HCT116 (cell line): ENCODE measurements around the gene ATAD1. TPM values are rescaled to one million over a fixed set of nuclear protein-coding genes. Genes with fewer than 3 reads are reported as not detected.

Experiments used
- ATAC-seq: fragments of 200-7000 bp; cut with Tn5 transposase; 2 replicates; pipeline ENCODE4 v1.9.1; 2020; ENCODE audit warnings: mild to moderate bottlenecking, moderate library complexity
- BruUV-seq: library from RNA; stranded (reverse); fragments of 400-500 nt; replicated peaks from 2 replicates; lab custom pipeline; 2021; lab: Mats Ljungman, UMichigan
- CTCF ChIA-PET: fragments of 300-600 bp; sonication (Branson Sonifier 250); formaldehyde crosslinking; loops from one replicate; lab custom pipeline; 2021; ENCODE audit warnings: antibody characterized with exemption; lab: Charles Lee
- POLR2A ChIA-PET: fragments of 300-600, 350-600 bp; sonication (Branson Sonifier 250); formaldehyde crosslinking; loops from one replicate; lab custom pipeline; 2021; ENCODE audit warnings: antibody characterized with exemption; lab: Charles Lee
- RAD21 ChIA-PET, 2 experiments: fragments of 300-600 bp; sonication (Branson Sonifier 250); formaldehyde crosslinking; loops; one replicate each; lab custom pipeline; 2023; ENCODE audit warnings: low total read pairs in 2 of 2; ENCODE audit not compliant: uncharacterized antibody in 2 of 2, unreplicated experiment in 2 of 2, low non-redundant PET in 1 of 2; lab: Charles Lee
- DNase-seq: peaks from one replicate; pipeline ENCODE4 v3.0.0-alpha.2; 2010; ENCODE audit warnings: low read depth, low spot score
- H2AFZ ChIP-seq: fragments of 200-600 bp; shearing (Covaris generic), sonication (generic); 2 replicates; pipeline ENCODE4 v1.6.1; 2017; ENCODE audit warnings: low read depth, mixed run types, mixed read lengths, antibody characterized with exemption, low read length; ENCODE audit not compliant: poor library complexity, severe bottlenecking
- H3K27ac ChIP-seq: 2 replicates; pipeline ENCODE4 v1.5.1; 2012; ENCODE audit warnings: low read depth, low read length
- H3K27me3 ChIP-seq: fragments of 200-600 bp; sonication (generic); 2 replicates; pipeline ENCODE4 v1.6.1; 2016; ENCODE audit warnings: mixed run types, low read length, mixed read lengths; ENCODE audit not compliant: insufficient read depth
- H3K36me3 ChIP-seq, 2 experiments: fragments of 200-500 bp in 1 of 2; fragments of 200-600 bp in 1 of 2; sonication (Bioruptor generic) in 1 of 2; sonication (generic) in 1 of 2; 2 replicates each; pipeline versions ENCODE4 v1.5.1 to v1.6.1; 2014 to 2016; ENCODE audit warnings: low read length in 2 of 2, inconsistent platforms in 1 of 2, mixed read lengths in 1 of 2, mixed run types in 1 of 2; ENCODE audit not compliant: insufficient read depth in 2 of 2, control insufficient read depth in 1 of 2
- H3K4me1 ChIP-seq, 2 experiments: fragments of 200-600 bp in 1 of 2; sonication (generic) in 1 of 2; 2 replicates each; pipeline versions ENCODE4 v1.5.1 to v1.6.1; 2012 to 2017; ENCODE audit warnings: low read length in 2 of 2, inconsistent platforms in 1 of 2, mild to moderate bottlenecking in 1 of 2, mixed read lengths in 1 of 2, mixed run types in 1 of 2, moderate library complexity in 1 of 2; ENCODE audit not compliant: insufficient read depth in 2 of 2, control insufficient read depth in 1 of 2
- H3K4me2 ChIP-seq: fragments of 200-600 bp; sonication (generic); 2 replicates; pipeline ENCODE4 v1.6.1; 2017; ENCODE audit warnings: mixed run types, low read length, mixed read lengths
- H3K4me3 ChIP-seq, 2 experiments: fragments of 200-600 bp in 1 of 2; sonication (generic) in 1 of 2; replicated peaks in 1 of 2; 2 replicates each; pipeline ENCODE4 v1.5.1; 2011 to 2016; ENCODE audit warnings: low read length in 2 of 2, control low read depth in 1 of 2, low read depth in 1 of 2, mild to moderate bottlenecking in 1 of 2, mixed read lengths in 1 of 2, mixed run types in 1 of 2
- H3K79me2 ChIP-seq: fragments of 200-600 bp; sonication (generic); 2 replicates; pipeline ENCODE4 v1.6.1; 2017; ENCODE audit warnings: mild to moderate bottlenecking, mixed run types, low read length, moderate library complexity, mixed read lengths; ENCODE audit not compliant: insufficient read depth
- H3K9ac ChIP-seq: fragments of 200-600 bp; sonication (generic); 2 replicates; pipeline ENCODE4 v1.6.1; 2016; ENCODE audit warnings: low read length, mixed read lengths
- H3K9me2 ChIP-seq: fragments of 200-600 bp; sonication (generic), shearing (Covaris generic); 2 replicates; pipeline ENCODE4 v1.6.1; 2017; ENCODE audit warnings: mixed run types, mild to moderate bottlenecking, moderate library complexity; ENCODE audit not compliant: insufficient read depth
- H3K9me3 ChIP-seq, 2 experiments: fragments of 200-500 bp in 1 of 2; fragments of 200-600 bp in 1 of 2; sonication (Bioruptor generic) in 1 of 2; sonication (generic) in 1 of 2; 2 replicates each; pipeline ENCODE4 v1.6.1; 2014 to 2017; ENCODE audit warnings: low read length in 2 of 2, mixed read lengths in 2 of 2, inconsistent platforms in 1 of 2, low read depth in 1 of 2, mild to moderate bottlenecking in 1 of 2, mixed run types in 1 of 2, moderate library complexity in 1 of 2; ENCODE audit not compliant: control insufficient read depth in 1 of 2, insufficient read depth in 1 of 2
- H4K20me1 ChIP-seq: fragments of 200-600 bp; sonication (generic), shearing (Covaris generic); 2 replicates; pipeline ENCODE4 v1.6.1; 2017; ENCODE audit warnings: mixed run types, mild to moderate bottlenecking, moderate library complexity; ENCODE audit not compliant: insufficient read depth
- ATF3 ChIP-seq: IDR thresholded peaks from 2 replicates; pipeline ENCODE4 v1.6.1; 2012
- CBX3 ChIP-seq: IDR thresholded peaks from 2 replicates; pipeline ENCODE4 v1.6.1; 2012; ENCODE audit warnings: low read depth
- CEBPB ChIP-seq: IDR thresholded peaks from 2 replicates; pipeline ENCODE4 v1.6.1; 2012; ENCODE audit warnings: low read depth
- CTCF ChIP-seq, 3 experiments: fragments of 200-600 bp in 1 of 3; sonication (generic) in 1 of 3; IDR thresholded peaks in 2 of 3; conservative IDR thresholded peaks in 1 of 3; 2 replicates each; pipeline ENCODE4 v1.5.1; 2012 to 2017; ENCODE audit warnings: low read depth in 2 of 3, low read length in 2 of 3, antibody characterized with exemption in 1 of 3, borderline replicate concordance in 1 of 3, control low read depth in 1 of 3, mild to moderate bottlenecking in 1 of 3, mixed read lengths in 1 of 3, mixed run types in 1 of 3, moderate library complexity in 1 of 3; ENCODE audit not compliant: insufficient read depth in 1 of 3
- EGR1 ChIP-seq: IDR thresholded peaks from 2 replicates; pipeline ENCODE4 v1.6.1; 2012; ENCODE audit warnings: low read depth
- ELF1 ChIP-seq: IDR thresholded peaks from 2 replicates; pipeline ENCODE4 v1.6.1; 2012; ENCODE audit warnings: low read depth, borderline replicate concordance
- FOSL1 ChIP-seq: IDR thresholded peaks from 2 replicates; pipeline ENCODE4 v1.6.1; 2012; ENCODE audit warnings: low read depth
- MAX ChIP-seq: IDR thresholded peaks from 2 replicates; pipeline ENCODE4 v1.6.1; 2012
- REST ChIP-seq: IDR thresholded peaks from 2 replicates; pipeline ENCODE4 v1.6.1; 2012; ENCODE audit warnings: low read depth
- SIN3A ChIP-seq: IDR thresholded peaks from 2 replicates; pipeline ENCODE4 v1.6.1; 2012; ENCODE audit warnings: low read depth
- SP1 ChIP-seq: IDR thresholded peaks from 2 replicates; pipeline ENCODE4 v1.6.1; 2012; ENCODE audit warnings: low read depth
- YY1 ChIP-seq: IDR thresholded peaks from 2 replicates; pipeline ENCODE4 v1.6.1; 2011; ENCODE audit warnings: low read length, low read depth, moderate library complexity, mild to moderate bottlenecking; ENCODE audit not compliant: insufficient replicate concordance; ENCODE audit errors: extremely low read depth
- intact Hi-C: fragments of 100-400 bp; cut with micrococcal nuclease; formaldehyde crosslinking; loops from 2 replicates; pipeline ENCODE4 v1.10.0; 2022
- total RNA-seq: library from RNA; stranded (reverse); gene quantifications from one replicate; pipeline ENCODE4 v1.2.1, GENCODE V29; 2021; ENCODE audit not compliant: unreplicated experiment

The ATAD1 gene
- total RNA-seq, 1 experiment from 2014 or later = 66.4 TPM

- TF ChIP-seq CTCF (IDR thresholded peaks at IDR 0.05 in 2 of 3, conservative IDR thresholded peaks at IDR 0.05 in 1 of 3; ENCODE audit: borderline replicate concordance in 1 of 3, insufficient read depth in 1 of 3, low read depth in 2 of 3, low read length in 2 of 3) (no peak), ATF3 (no peak), CBX3 (no peak), EGR1 (no peak), REST (no peak), FOSL1 (no peak)
- TF ChIP-seq, all 23 proteins: peak for 0
Measured at GRCh38 chr10:87767253-87767652, 50.8 kb downstream of the ATAD1 start (continued).

GRCh38 chr10:87765666-87766376 lies 52.2 kb downstream of the ATAD1 start:
- Histone ChIP-seq H2AFZ (no peak overlapping the region), H3K27ac (no peak overlapping the region), H3K4me2 (no peak overlapping the region), H3K9me3 (no peaks in the 10 kb centered on the region), H3K79me2 (no peaks in the 10 kb centered on the region; the same call in none of the 2 replicates), H3K4me3 (no peak overlapping the region), H3K9me2 (no peaks in the 10 kb centered on the region), H3K9ac (no peak overlapping the region), H3K36me3 (peaks cover 0 to 2% of the 10 kb centered on the region in 2 experiments; a peak in 1 of 4 replicates), H3K4me1 (peaks cover 27 to 48% of the 10 kb centered on the region in 2 experiments), H4K20me1 (0 out of 2 replicates have a peak, but pooled peaks cover 4% of the 10 kb centered on the region), H3K27me3 (no peaks in the 10 kb centered on the region)
- ATAC-seq (no peak), DNase-seq (no peak)
- BruUV-seq = no TSS peak
- intact Hi-C loops = no loop called here
- POLR2A ChIA-PET = no interaction called here
- RAD21 ChIA-PET = no interaction called here
- CTCF ChIA-PET = no interaction called here
- no peak for TF ChIP-seq YY1
- TF ChIP-seq REST = no peak
- no peak for TF ChIP-seq CEBPB
- no peak for TF ChIP-seq ATF3
- TF ChIP-seq SP1 = no peak
- TF ChIP-seq FOSL1 = no peak
- TF ChIP-seq ELF1 = no peak
- no peak for TF ChIP-seq SIN3A
- TF ChIP-seq MAX = no peak
